Activated CD8-positive, alpha-beta memory T cell treated with anti-CD3 and anti-CD28 coated beads for 48 hours (primary cell): ENCODE data around the gene MAPK4.
"Not testable (repeated sequence)": the region's sequence is repeated elsewhere in the genome, so short reads cannot be mapped to it uniquely, and the experiment has no call there.

Experiments
- DNase-seq, 3 experiments: peaks; one replicate each; pipeline ENCODE4 v3.0.0-alpha.2; 2020; ENCODE audit warnings: low read depth in 2 of 3, low spot score in 2 of 3

Gene MAPK4

GRCh38 chr18:50573679-50574078 is 13.8 kb downstream of the MAPK4 start:
- no peak for DNase-seq

- no peak for DNase-seq
Observed at GRCh38 chr18:50578030-50578429, 18.1 kb downstream of the MAPK4 start.

- no peak for DNase-seq
Observed at GRCh38 chr18:50578651-50579050, 18.8 kb downstream of the MAPK4 start.

- DNase-seq, result no peak
Observed at GRCh38 chr18:50579061-50579774, 19.3 kb downstream of the MAPK4 start.

- no peak for DNase-seq
Observed at GRCh38 chr18:50581517-50581916, 21.6 kb downstream of the MAPK4 start.

- DNase-seq, result no peak
Observed at GRCh38 chr18:50582500-50582899, 22.6 kb downstream of the MAPK4 start.

GRCh38 chr18:50586710-50587109 is 26.8 kb downstream of the MAPK4 start:
- no peak for DNase-seq

GRCh38 chr18:50590593-50590992 is 30.7 kb downstream of the MAPK4 start:
- no peak for DNase-seq

GRCh38 chr18:50594012-50594411 is 34.1 kb downstream of the MAPK4 start:
- DNase-seq, result no peak

- DNase-seq, result no peak
Observed at GRCh38 chr18:50594942-50595341, 35.1 kb downstream of the MAPK4 start.

- DNase-seq, result no peak
Observed at GRCh38 chr18:50602466-50602865, 42.6 kb downstream of the MAPK4 start.

- no peak for DNase-seq
Observed at GRCh38 chr18:50606609-50607008, 46.7 kb downstream of the MAPK4 start.

GRCh38 chr18:50607378-50607926 is 47.6 kb downstream of the MAPK4 start:
- no peak for DNase-seq

- DNase-seq, result not testable (repeated sequence)
Observed at GRCh38 chr18:50609171-50609570, 49.3 kb downstream of the MAPK4 start.

GRCh38 chr18:50610349-50610748 is 50.5 kb downstream of the MAPK4 start:
- no peak for DNase-seq

- no peak for DNase-seq
Observed at GRCh38 chr18:50611529-50611941, 51.6 kb downstream of the MAPK4 start.

GRCh38 chr18:50614838-50615237 is 55.0 kb downstream of the MAPK4 start:
- DNase-seq, result no peak

- no peak for DNase-seq
Observed at GRCh38 chr18:50616484-50617048, 56.7 kb downstream of the MAPK4 start.

GRCh38 chr18:50619861-50620275 is 60.0 kb downstream of the MAPK4 start:
- DNase-seq, result no peak

GRCh38 chr18:50620319-50620718 is 60.4 kb downstream of the MAPK4 start:
- no peak for DNase-seq

- DNase-seq, result no peak
Observed at GRCh38 chr18:50621366-50621765, 61.5 kb downstream of the MAPK4 start.

- DNase-seq, result no peak
Observed at GRCh38 chr18:50622320-50622719, 62.4 kb downstream of the MAPK4 start.
